ENCODE measurements around the gene SLC15A2. TPM values are rescaled to one million over a fixed set of nuclear protein-coding genes. Genes with fewer than 3 reads are reported as not detected.

Gene SLC15A2
- total and polyA plus RNA-seq, 10 of the 15 experiments (the other 5 are each of a cell fraction or from before 2014, with no cell fraction given) = 0.64 to 7.2 (median 2.4) TPM

DNA sequence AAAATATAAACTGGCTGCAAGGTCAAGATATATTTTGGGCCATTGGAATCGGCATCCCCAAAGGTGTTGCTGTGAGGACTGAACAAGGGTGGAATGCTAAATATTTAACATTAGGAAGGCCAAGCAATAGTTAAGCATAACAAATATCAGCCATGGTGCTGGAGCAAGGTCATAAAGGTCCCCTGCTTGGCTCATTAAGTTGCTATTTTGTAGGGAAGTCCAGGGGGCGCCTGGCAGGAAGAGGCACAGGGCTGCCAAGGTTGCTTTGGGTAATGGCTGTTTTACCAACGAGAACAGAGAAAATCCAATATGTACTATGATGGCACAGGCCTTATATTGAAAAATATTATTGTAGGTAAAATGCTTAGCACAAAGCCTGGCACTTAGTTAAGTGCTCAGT lies 62.2 kb downstream of the SLC15A2 start (continued):
- TF ChIP-seq EED (IDR thresholded peaks at IDR 0.05; ENCODE audit: low read depth) (no peak), ZNF24 (IDR thresholded peaks at IDR 0.05) (no peak), YY1 (IDR thresholded peaks at IDR 0.05; ENCODE audit: low read depth, low read length) (no peak), GATAD2B (conservative IDR thresholded peaks at IDR 0.05; ENCODE audit: low read depth) (no peak), DPF2 (IDR thresholded peaks at IDR 0.05) (no peak), MXI1 (IDR thresholded peaks at IDR 0.05; ENCODE audit: low read depth, low read length) (no peak)
- TF ChIP-seq, protein P1, sequence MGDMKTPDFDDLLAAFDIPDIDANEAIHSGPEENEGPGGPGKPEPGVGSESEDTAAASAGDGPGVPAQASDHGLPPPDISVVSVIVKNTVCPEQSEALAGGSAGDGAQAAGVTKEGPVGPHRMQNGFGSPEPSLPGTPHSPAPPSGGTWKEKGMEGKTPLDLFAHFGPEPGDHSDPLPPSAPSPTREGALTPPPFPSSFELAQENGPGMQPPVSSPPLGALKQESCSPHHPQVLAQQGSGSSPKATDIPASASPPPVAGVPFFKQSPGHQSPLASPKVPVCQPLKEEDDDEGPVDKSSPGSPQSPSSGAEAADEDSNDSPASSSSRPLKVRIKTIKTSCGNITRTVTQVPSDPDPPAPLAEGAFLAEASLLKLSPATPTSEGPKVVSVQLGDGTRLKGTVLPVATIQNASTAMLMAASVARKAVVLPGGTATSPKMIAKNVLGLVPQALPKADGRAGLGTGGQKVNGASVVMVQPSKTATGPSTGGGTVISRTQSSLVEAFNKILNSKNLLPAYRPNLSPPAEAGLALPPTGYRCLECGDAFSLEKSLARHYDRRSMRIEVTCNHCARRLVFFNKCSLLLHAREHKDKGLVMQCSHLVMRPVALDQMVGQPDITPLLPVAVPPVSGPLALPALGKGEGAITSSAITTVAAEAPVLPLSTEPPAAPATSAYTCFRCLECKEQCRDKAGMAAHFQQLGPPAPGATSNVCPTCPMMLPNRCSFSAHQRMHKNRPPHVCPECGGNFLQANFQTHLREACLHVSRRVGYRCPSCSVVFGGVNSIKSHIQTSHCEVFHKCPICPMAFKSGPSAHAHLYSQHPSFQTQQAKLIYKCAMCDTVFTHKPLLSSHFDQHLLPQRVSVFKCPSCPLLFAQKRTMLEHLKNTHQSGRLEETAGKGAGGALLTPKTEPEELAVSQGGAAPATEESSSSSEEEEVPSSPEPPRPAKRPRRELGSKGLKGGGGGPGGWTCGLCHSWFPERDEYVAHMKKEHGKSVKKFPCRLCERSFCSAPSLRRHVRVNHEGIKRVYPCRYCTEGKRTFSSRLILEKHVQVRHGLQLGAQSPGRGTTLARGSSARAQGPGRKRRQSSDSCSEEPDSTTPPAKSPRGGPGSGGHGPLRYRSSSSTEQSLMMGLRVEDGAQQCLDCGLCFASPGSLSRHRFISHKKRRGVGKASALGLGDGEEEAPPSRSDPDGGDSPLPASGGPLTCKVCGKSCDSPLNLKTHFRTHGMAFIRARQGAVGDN (IDR thresholded peaks at IDR 0.05) = no peak
- TF ChIP-seq, protein P2, sequence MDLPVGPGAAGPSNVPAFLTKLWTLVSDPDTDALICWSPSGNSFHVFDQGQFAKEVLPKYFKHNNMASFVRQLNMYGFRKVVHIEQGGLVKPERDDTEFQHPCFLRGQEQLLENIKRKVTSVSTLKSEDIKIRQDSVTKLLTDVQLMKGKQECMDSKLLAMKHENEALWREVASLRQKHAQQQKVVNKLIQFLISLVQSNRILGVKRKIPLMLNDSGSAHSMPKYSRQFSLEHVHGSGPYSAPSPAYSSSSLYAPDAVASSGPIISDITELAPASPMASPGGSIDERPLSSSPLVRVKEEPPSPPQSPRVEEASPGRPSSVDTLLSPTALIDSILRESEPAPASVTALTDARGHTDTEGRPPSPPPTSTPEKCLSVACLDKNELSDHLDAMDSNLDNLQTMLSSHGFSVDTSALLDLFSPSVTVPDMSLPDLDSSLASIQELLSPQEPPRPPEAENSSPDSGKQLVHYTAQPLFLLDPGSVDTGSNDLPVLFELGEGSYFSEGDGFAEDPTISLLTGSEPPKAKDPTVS (IDR thresholded peaks at IDR 0.05; ENCODE audit: low read depth, low read length) = no peak
